ENCODE data around the gene RAD54L2.
"Not testable (repeated sequence)": the region's sequence is repeated elsewhere in the genome, so short reads cannot be mapped to it uniquely, and the experiment has no call there.

The RAD54L2 gene, protein sequence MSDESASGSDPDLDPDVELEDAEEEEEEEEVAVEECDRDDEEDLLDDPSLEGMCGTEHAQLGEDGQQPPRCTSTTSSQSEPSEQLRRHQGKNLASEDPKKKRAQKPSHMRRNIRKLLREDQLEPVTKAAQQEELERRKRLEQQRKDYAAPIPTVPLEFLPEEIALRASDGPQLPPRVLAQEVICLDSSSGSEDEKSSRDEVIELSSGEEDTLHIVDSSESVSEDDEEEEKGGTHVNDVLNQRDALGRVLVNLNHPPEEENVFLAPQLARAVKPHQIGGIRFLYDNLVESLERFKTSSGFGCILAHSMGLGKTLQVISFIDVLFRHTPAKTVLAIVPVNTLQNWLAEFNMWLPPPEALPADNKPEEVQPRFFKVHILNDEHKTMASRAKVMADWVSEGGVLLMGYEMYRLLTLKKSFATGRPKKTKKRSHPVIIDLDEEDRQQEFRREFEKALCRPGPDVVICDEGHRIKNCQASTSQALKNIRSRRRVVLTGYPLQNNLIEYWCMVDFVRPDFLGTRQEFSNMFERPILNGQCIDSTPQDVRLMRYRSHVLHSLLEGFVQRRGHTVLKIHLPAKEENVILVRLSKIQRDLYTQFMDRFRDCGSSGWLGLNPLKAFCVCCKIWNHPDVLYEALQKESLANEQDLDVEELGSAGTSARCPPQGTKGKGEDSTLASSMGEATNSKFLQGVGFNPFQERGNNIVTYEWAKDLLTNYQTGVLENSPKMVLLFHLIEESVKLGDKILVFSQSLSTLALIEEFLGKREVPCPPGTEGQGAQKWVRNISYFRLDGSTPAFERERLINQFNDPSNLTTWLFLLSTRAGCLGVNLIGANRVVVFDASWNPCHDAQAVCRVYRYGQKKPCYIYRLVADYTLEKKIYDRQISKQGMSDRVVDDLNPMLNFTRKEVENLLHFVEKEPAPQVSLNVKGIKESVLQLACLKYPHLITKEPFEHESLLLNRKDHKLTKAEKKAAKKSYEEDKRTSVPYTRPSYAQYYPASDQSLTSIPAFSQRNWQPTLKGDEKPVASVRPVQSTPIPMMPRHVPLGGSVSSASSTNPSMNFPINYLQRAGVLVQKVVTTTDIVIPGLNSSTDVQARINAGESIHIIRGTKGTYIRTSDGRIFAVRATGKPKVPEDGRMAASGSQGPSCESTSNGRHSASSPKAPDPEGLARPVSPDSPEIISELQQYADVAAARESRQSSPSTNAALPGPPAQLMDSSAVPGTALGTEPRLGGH (N-terminal part only)

GRCh38 chr3:51538459-51539290 is at the start of gene RAD54L2:
RAD54L2 (plus strand) TSS chr3:51538719; CDS start chr3:51590421, 51,702 bp downstream.
- DNase-seq, result peak; percentile 92

- DNase-seq, result peak; percentile 98
Measured at GRCh38 chr3:51498876-51499738, 39.4 kb upstream of the RAD54L2 start.

- DNase-seq, result no peak
Measured at GRCh38 chr3:51500632-51501131, 37.8 kb upstream of the RAD54L2 start.

DNA sequence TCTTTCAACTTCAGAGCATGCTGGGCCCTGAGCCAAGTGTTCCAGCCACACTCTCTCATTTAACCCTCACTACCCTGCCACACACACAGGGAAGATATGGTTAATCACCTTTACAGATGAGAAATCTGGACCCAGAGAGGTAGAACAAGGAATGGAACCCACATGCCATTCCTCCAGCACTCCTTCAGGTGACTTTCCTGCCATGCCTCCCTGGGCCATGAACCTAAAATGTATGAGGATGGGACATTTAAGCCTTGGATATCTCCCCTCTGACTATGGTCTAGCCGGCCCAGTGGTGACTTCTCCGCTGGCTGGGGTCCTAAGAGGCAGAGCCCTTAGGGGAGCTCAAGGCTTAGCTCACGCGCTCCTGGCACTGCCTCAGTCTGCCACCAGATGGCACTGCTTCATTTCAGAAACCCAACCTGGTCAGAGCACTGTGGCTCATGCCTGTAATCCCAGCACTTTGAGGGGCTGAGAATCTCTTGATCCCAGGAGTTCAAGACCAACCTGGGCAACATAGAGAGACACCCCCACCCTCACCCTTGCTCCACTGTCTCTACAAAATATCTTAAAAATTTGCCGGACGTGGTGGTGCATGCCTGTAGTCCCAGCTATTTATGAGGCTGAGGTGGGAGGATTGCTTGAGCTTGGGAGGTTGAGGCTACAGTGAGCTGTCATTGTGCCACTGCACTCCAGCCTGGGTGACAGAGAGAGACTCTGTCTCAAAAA is 36.5 kb upstream of the RAD54L2 start:
- peak; percentile 87 for DNase-seq

DNA sequence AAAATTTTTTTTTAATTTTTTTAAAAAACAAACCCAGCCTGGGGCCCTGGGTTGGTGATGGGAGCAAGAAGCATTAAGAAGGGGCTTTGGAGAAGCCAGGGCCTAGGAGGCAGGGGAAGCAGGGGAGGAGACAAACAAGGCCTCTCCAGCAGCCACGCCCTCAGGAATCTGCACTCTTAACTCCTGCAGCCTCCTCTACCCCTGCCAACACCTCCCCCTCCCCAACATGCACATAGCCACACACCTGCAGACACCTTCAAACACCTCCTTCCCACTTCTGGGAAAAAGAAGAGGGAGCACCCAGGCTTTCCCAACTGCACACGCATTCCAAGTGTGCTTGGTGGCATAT is 36.0 kb upstream of the RAD54L2 start:
- DNase-seq, result no peak

DNA sequence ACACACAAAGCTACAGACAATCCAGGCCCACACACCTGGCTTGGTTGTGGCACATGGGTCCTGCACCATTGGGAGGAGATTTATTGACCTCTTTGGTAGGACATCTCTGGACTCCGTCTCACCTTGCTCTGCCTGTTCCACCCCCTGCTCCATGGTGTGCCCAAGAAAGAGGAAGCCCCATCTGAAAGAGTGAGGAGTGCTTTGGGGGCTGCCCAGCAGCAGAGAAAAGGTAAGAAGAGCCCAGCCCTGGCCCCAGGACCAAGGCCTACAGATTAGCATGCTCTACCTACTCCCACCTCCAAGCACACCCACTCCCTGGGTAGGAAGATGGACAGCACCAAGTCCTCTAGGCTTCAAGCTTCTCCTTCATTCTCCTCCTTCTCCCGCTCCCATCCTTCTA is 35.5 kb upstream of the RAD54L2 start:
- no peak for DNase-seq

- no peak for DNase-seq
Measured at GRCh38 chr3:51508255-51508654, 30.3 kb upstream of the RAD54L2 start.

- DNase-seq, result no peak
Measured at GRCh38 chr3:51510996-51511395, 27.5 kb upstream of the RAD54L2 start.

GRCh38 chr3:51514210-51514609 is 24.3 kb upstream of the RAD54L2 start:
- DNase-seq, result no peak

GRCh38 chr3:51519848-51520247 is 18.7 kb upstream of the RAD54L2 start:
- DNase-seq, result no peak

GRCh38 chr3:51520906-51521730 is 17.4 kb upstream of the RAD54L2 start:
- DNase-seq, result not testable (repeated sequence)

DNA sequence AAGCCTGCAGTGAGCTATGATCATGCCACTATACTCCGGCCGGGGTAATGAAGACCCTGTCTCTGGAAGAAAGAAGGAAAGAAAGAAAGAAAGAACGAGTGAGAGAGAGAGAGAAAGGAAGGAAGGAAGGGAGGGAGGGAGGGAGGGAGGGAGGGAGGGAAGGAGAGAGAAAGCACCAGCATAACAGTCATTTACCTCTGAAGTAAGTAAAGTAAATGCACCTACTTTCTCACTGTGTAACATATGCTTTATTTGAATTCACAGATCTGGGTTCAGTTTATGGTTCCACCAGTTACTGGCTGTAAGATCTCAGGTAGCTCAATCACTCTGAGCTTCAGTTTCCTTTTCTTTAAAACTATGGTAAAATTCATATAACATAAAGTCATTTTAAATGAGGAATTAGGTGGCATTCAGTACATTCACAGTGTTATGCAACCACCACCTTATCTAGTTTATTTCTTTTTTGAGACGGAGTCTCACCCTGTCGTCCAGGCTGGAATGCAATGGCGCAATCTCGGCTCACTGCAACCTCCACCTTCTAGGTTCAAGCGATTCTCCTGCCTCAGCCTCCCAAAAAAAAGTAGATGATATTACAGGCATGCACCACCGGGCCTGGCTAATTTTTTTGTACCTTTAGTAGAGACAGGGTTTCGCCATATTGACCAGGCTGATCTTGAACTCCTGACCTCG is 16.1 kb upstream of the RAD54L2 start:
- DNase-seq, result no peak

DNA sequence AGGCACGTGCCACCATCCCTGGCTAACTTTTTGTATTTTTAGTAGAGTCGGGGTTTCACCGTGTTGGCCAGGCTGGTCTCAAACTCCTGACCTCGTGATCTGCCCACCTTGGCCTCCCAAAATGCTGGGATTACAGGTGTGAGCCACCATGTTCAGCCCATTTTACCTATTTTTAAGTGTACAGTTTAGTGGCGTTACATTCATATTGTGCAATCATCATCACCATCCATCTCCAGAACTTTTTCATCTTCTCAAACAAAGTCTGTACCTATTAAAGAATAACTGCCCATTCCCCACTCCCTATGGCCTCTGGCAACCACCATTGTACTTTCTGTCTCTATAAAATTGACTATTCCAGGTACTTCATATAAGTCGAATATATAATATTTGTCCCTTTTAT is 13.6 kb upstream of the RAD54L2 start:
- not testable (repeated sequence) for DNase-seq

GRCh38 chr3:51530485-51530884 is 8.0 kb upstream of the RAD54L2 start:
- no peak for DNase-seq

DNA sequence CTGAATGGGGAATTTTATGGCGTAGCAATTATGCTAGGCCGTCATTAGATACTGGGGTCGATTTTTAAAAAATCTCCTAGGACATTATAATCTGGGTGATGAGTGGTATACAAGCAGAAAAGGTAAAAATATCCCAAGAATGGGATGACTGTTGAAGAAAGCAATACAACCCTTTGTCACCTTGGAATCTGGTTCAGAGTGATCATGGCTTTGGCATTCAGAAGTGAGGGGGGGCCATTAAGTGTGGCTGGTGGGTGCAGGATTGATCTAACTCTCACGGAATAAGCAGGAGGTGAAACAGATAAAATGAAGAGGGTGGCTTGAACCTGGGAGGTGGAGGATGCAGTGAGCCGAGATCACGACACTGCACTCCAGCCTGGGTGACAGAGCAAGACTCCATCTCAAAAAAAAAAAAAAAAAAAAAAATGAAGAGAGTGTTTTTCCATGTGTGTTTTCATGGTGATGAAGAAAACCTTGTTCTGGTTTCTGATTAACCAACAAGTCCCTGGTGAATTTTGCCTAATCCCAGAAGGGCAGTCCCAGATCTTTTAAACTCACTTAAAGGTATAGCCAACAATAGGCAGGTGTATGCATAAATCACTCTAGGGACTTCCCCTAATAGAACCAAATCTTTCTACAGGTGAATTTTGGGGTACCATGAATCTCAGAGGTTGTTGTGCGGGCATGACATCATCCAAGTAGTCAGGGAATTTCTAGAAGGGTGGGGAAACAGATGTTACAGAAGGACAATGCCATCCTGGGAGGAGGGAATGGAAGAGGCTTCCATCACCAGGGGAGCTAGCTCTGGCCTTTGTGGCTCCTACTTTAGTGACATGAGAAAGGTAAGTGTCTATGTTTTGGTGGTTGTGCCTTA is 3.1 kb upstream of the RAD54L2 start:
- no peak for DNase-seq

DNA sequence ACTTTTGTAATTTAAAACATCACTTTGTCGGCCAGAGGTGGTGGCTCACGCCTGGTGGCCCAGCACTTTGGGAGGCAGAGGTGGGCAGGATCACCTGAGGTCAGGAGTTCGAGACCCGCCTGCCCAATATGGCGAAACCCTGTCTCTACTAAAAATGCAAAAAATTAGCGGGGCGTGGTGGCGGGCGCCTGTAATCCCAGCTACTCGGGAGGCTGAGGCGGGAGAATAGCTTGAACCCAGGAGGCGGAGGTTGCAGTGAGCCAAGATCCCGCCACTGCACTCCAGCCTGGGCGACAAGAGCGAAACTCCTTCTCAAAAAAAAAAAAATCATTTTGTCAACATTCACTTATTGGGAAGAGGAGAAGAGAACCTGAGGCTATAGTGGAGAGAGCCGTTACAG is 888 bp upstream of the RAD54L2 start:
- DNase-seq, result not testable (repeated sequence)

- no peak for DNase-seq
Measured at GRCh38 chr3:51538115-51538458, 432 bp upstream of the RAD54L2 start.

All from islet precursor cell (in vitro differentiated cells).